CD14-positive monocyte (primary cell): Measurements from ENCODE around the gene XCR1. TPM values are rescaled to one million over a fixed set of nuclear protein-coding genes. Genes with fewer than 3 reads are reported as not detected.
A peak's percentile ranks its signal among the peaks of the same experiment; 100 is the strongest.
"Not testable (repeated sequence)": the region's sequence is repeated elsewhere in the genome, so short reads cannot be mapped to it uniquely, and the experiment has no call there.

ENCODE experiments used
- DNase-seq, 3 donors: peaks; one replicate each; pipeline ENCODE4 v3.0.0-alpha.2; 2011 to 2022
- H2AFZ ChIP-seq: 2 replicates; pipeline ENCODE4 v1.6.0; 2012; ENCODE audit warnings: mild to moderate bottlenecking, low read depth, low read length, inconsistent platforms; ENCODE audit not compliant: insufficient read depth, poor library complexity, severe bottlenecking
- H3K27ac ChIP-seq, 2 donors: 1 replicate in 1 of 2; 2 replicates in 1 of 2; pipeline ENCODE4 v1.5.1; 2012 to 2013; ENCODE audit warnings: low read length in 2 of 2, control low read depth in 1 of 2, inconsistent platforms in 1 of 2, low read depth in 1 of 2, mild to moderate bottlenecking in 1 of 2
- H3K27me3 ChIP-seq, 2 donors: one replicate each; pipeline versions ENCODE4 v1.6.0 to v1.6.1; 2011 to 2013; ENCODE audit warnings: low read length in 2 of 2; ENCODE audit not compliant: control insufficient read depth in 2 of 2, insufficient read depth in 2 of 2
- H3K36me3 ChIP-seq, 2 donors: replicated peaks in 1 of 2; 1 replicate in 1 of 2; 2 replicates in 1 of 2; pipeline versions ENCODE4 v1.5.1 to v1.6.1; 2012 to 2013; ENCODE audit warnings: low read length in 2 of 2, control low read depth in 1 of 2, inconsistent platforms in 1 of 2, mild to moderate bottlenecking in 1 of 2; ENCODE audit not compliant: insufficient read depth in 2 of 2, control insufficient read depth in 1 of 2
- H3K4me1 ChIP-seq, 2 donors: 1 replicate in 1 of 2; 2 replicates in 1 of 2; pipeline versions ENCODE4 v1.5.1 to v1.6.1; 2012 to 2013; ENCODE audit warnings: low read length in 2 of 2, control low read depth in 1 of 2, inconsistent platforms in 1 of 2, mild to moderate bottlenecking in 1 of 2, moderate library complexity in 1 of 2; ENCODE audit not compliant: insufficient read depth in 2 of 2, control insufficient read depth in 1 of 2
- H3K4me2 ChIP-seq: replicated peaks from 2 replicates; pipeline ENCODE3; 2012; ENCODE audit warnings: low read length, moderate library complexity, mild to moderate bottlenecking; ENCODE audit not compliant: poor library complexity, severe bottlenecking; ENCODE audit errors: extremely low read depth
- H3K4me3 ChIP-seq, 3 experiments: fragments of 200-600 bp in 1 of 3; sonication (generic) in 1 of 3; replicated peaks in 1 of 3; 1 replicate in 2 of 3; 2 replicates in 1 of 3; pipeline ENCODE4 v1.5.1; 2011 to 2013; ENCODE audit warnings: low read length in 3 of 3, mild to moderate bottlenecking in 3 of 3, control low read depth in 2 of 3, low read depth in 2 of 3, inconsistent platforms in 1 of 3, moderate library complexity in 1 of 3
- H3K79me2 ChIP-seq: 2 replicates; pipeline ENCODE4 v1.6.0; 2012; ENCODE audit warnings: mild to moderate bottlenecking, control low read depth, inconsistent platforms, low read length, moderate library complexity; ENCODE audit not compliant: insufficient read depth
- H3K9ac ChIP-seq: 2 replicates; pipeline ENCODE4 v1.6.0; 2017; ENCODE audit warnings: low read length, mild to moderate bottlenecking; ENCODE audit not compliant: insufficient read depth, poor library complexity, severe bottlenecking
- H3K9me3 ChIP-seq, 2 donors: replicated peaks in 1 of 2; 1 replicate in 1 of 2; 2 replicates in 1 of 2; pipeline versions ENCODE4 v1.5.1 to v1.6.1; 2012 to 2013; ENCODE audit warnings: low read length in 2 of 2, control low read depth in 1 of 2; ENCODE audit not compliant: control insufficient read depth in 1 of 2, insufficient read depth in 1 of 2
- H4K20me1 ChIP-seq: 2 replicates; pipeline ENCODE4 v1.6.0; 2012; ENCODE audit warnings: mild to moderate bottlenecking, low read length, control low read depth, moderate library complexity; ENCODE audit not compliant: insufficient read depth
- H3K27ac Mint-ChIP-seq, 7 donors: one replicate each; pipeline ENCODE4 v1.8.0; 2020; ENCODE audit warnings: mild to moderate bottlenecking in 7 of 7, mixed read lengths in 7 of 7, moderate library complexity in 6 of 7, inconsistent platforms in 2 of 7
- H3K27me3 Mint-ChIP-seq, 3 donors: one replicate each; pipeline ENCODE4 v1.8.0; 2021 to 2022; ENCODE audit warnings: low read depth in 3 of 3, mild to moderate bottlenecking in 3 of 3, mixed read lengths in 3 of 3, moderate library complexity in 3 of 3, inconsistent platforms in 1 of 3
- H3K36me3 Mint-ChIP-seq, 2 donors: one replicate each; pipeline ENCODE4 v1.8.0; 2020; ENCODE audit warnings: mixed read lengths in 2 of 2, inconsistent platforms in 1 of 2, mild to moderate bottlenecking in 1 of 2
- H3K4me1 Mint-ChIP-seq: one replicate; pipeline ENCODE4 v1.8.0; 2020; ENCODE audit warnings: mild to moderate bottlenecking, mixed read lengths
- H3K4me3 Mint-ChIP-seq, 2 donors: one replicate each; pipeline ENCODE4 v1.8.0; 2020; ENCODE audit warnings: mild to moderate bottlenecking in 2 of 2, mixed read lengths in 2 of 2, moderate library complexity in 1 of 2
- H3K9me3 Mint-ChIP-seq, 7 donors: one replicate each; pipeline ENCODE4 v1.8.0; 2020 to 2022; ENCODE audit warnings: mixed read lengths in 7 of 7, mild to moderate bottlenecking in 6 of 7, moderate library complexity in 6 of 7, inconsistent platforms in 2 of 7
- WGBS: methylation state at CpG from one replicate; pipeline ENCODE4 v1.1.5; 2013; ENCODE audit warnings: missing lambda C conversion rate; ENCODE audit not compliant: insufficient coverage; 5-methylcytosine and 5-hydroxymethylcytosine counted together
- intact Hi-C, 2 donors: fragments of 100-400 bp; cut with micrococcal nuclease; formaldehyde crosslinking; loops; one replicate each; pipeline versions ENCODE4 v1.15.0 to v1.15.1; 2023
- polyA plus RNA-seq, 3 donors: library from polyadenylated mRNA; depleted of rRNA in 1 of 3; unstranded in 2 of 3; stranded (reverse) in 1 of 3; fragments of 300-500 nt in 2 of 3; fragments of >200 nt in 1 of 3; fragmentation: Illumina TruSeq in 2 of 3; gene quantifications; 1 replicate in 2 of 3; 2 replicates in 1 of 3; pipeline ENCODE4 v1.2.3, GENCODE V29; 2012 to 2021
- TF ChIP-seq, protein P1 (sequence below): fragments of 200-600 bp; IDR thresholded peaks from one replicate; pipeline ENCODE4 v1.8.0; 2022; ENCODE audit warnings: antibody characterized with exemption, mild to moderate bottlenecking

Gene XCR1
- polyA plus RNA-seq, 3 donors = 0.03 to 0.05 TPM; not detected in 1

DNA sequence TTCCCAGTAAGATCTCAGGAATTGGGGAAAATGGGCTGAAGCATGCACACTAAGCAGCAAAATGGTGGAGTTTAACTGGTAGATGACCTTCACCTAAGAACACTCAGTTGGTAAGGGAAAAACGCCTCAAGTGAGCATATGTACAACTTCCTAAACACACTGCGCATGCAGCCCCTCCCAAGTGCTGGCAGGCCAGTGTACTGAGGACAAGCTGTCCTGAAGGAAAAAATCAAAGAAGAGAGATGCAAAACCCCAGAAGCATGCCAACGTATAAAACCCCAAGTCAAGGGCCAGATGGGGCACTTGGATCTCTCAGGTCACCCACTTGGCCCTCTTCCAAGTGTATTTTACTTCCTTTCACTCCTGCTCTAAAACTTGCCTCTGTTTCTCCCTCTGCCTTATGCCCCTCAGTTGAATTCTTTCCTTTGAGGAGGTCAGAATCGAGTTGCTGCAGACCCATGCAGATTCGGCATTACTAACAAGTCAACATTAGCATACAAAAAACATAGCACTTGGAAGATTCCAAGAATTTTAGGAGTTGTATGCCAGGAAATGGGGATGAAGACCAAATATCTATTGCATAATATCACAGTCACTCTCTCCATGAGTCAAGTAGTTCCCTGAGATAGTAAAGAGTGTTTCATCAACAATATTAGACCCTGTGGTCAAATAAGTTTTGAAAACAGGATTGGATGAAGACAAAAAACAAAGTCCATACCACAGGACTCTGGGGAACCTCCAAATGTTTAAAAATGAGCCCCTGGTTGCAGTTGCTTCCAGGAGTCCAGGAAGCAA, 20.8 kb downstream of the XCR1 start:
- peak overlapping the region in 1 of 7 donors; percentile 22 for H3K27ac Mint-ChIP-seq
- H3K27ac ChIP-seq = no peak overlapping the region

DNA sequence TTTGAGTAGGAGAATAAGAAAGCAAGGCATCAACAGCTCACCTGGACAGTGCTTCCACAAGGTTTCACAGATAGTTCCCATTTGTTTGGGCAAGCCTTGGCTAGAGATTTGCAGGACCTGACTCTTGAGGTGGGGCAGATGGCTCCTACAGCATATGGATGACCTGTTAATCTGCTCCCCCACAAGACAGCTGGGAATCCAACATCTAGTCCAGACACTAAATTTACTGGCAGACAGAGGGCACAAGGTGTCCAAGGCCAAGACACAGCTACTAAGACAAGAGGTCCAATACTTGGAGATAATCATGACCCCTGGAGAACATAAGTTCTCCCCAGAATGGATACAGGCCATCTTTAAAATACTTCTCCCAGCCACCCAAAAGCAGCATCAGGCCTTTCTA, 23.6 kb downstream of the XCR1 start:
- H3K4me3 Mint-ChIP-seq, H3K9ac ChIP-seq, H3K27me3 ChIP-seq, H3K79me2 ChIP-seq, H3K36me3 Mint-ChIP-seq, DNase-seq, H3K4me1 Mint-ChIP-seq, H3K36me3 ChIP-seq, intact Hi-C loops, H4K20me1 ChIP-seq, H3K27me3 Mint-ChIP-seq, H3K27ac ChIP-seq, H3K4me3 ChIP-seq, H2AFZ ChIP-seq, H3K9me3 ChIP-seq, H3K4me2 ChIP-seq, H3K9me3 Mint-ChIP-seq, H3K27ac Mint-ChIP-seq: not testable (repeated sequence)
- H3K4me1 ChIP-seq = peaks cover 0 to 11% of the 10 kb centered on the region in 2 donors

More for the DNA sequence above, 20.8 kb downstream of the XCR1 start:
- DNase-seq = peak in 1 of 3 donors; percentile 41
- H3K27me3 Mint-ChIP-seq = peaks cover 0 to 1% (median 0%) of the 10 kb centered on the region in 3 donors
- Histone ChIP-seq H3K4me3 (no peak overlapping the region), H3K36me3 (no peaks in the 10 kb centered on the region), H3K4me1 (peaks cover 0 to 11% of the 10 kb centered on the region in 2 donors), H2AFZ (no peak overlapping the region), H4K20me1 (no peaks in the 10 kb centered on the region), H3K9me3 (no peaks in the 10 kb centered on the region), H3K4me2 (no peak overlapping the region), H3K9ac (no peak overlapping the region), H3K27me3 (no peaks in the 10 kb centered on the region), H3K79me2 (no peaks in the 10 kb centered on the region)
- TF ChIP-seq, protein P1, sequence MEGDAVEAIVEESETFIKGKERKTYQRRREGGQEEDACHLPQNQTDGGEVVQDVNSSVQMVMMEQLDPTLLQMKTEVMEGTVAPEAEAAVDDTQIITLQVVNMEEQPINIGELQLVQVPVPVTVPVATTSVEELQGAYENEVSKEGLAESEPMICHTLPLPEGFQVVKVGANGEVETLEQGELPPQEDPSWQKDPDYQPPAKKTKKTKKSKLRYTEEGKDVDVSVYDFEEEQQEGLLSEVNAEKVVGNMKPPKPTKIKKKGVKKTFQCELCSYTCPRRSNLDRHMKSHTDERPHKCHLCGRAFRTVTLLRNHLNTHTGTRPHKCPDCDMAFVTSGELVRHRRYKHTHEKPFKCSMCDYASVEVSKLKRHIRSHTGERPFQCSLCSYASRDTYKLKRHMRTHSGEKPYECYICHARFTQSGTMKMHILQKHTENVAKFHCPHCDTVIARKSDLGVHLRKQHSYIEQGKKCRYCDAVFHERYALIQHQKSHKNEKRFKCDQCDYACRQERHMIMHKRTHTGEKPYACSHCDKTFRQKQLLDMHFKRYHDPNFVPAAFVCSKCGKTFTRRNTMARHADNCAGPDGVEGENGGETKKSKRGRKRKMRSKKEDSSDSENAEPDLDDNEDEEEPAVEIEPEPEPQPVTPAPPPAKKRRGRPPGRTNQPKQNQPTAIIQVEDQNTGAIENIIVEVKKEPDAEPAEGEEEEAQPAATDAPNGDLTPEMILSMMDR = no peak
- peaks cover 15% of the 10 kb centered on the region for H3K4me1 Mint-ChIP-seq
- intact Hi-C loops = no loop called here
- no peaks in the 10 kb centered on the region for H3K9me3 Mint-ChIP-seq
- no peaks in the 10 kb centered on the region for H3K36me3 Mint-ChIP-seq
- WGBS = 83% methylated on average over 3 of the region's 5 CpGs
- H3K4me3 Mint-ChIP-seq = no peak overlapping the region
